Esophagus squamous epithelium (tissue), 5 donors: ENCODE results near the gene DRD2. TPM values are rescaled to one million over a fixed set of nuclear protein-coding genes. Genes with fewer than 3 reads are reported as not detected.

Experiments
- DNase-seq: peaks from one replicate; lab custom pipeline; 2025; lab: John Stamatoyannopoulos, UW
- H3K27ac ChIP-seq, 4 donors: fragments of 200-600 bp; sonication (generic); one replicate each; pipeline ENCODE4 v1.5.1; 2016 to 2019; ENCODE audit warnings: mild to moderate bottlenecking in 1 of 4
- H3K27me3 ChIP-seq, 4 donors: fragments of 200-600 bp; sonication (generic); 1 replicate in 3 of 4; 2 replicates in 1 of 4; pipeline versions ENCODE4 v1.5.1 to v1.6.0; 2017 to 2021; ENCODE audit warnings: antibody characterized with exemption in 1 of 4
- H3K36me3 ChIP-seq, 3 donors: fragments of 200-600 bp; sonication (generic); one replicate each; pipeline ENCODE4 v1.5.1; 2016 to 2019
- H3K4me1 ChIP-seq, 3 donors: fragments of 200-600 bp; sonication (generic); one replicate each; pipeline ENCODE4 v1.5.1; 2017 to 2019
- H3K4me3 ChIP-seq, 4 donors: fragments of 200-600 bp; sonication (generic); 1 replicate in 3 of 4; 2 replicates in 1 of 4; pipeline ENCODE4 v1.5.1; 2016 to 2019; ENCODE audit warnings: mild to moderate bottlenecking in 2 of 4, moderate library complexity in 1 of 4
- H3K9me3 ChIP-seq, 3 donors: fragments of 200-600 bp; sonication (generic); one replicate each; pipeline ENCODE4 v1.5.1; 2016 to 2019
- POLR2A ChIP-seq, 4 donors: fragments of 450-650 bp; IDR thresholded peaks; one replicate each; pipeline ENCODE4 v1.6.1; 2017; ENCODE audit warnings: antibody characterized with exemption in 4 of 4, mild to moderate bottlenecking in 4 of 4, moderate library complexity in 3 of 4
- WGBS, 2 donors: methylation state at CpG; one replicate each; pipeline ENCODE4 v1.1.5; 2018; 5-methylcytosine and 5-hydroxymethylcytosine counted together
- intact Hi-C: fragments of 100-400 bp; cut with DNase I; formaldehyde crosslinking; loops from one replicate; pipeline ENCODE4 v1.15.0; 2022
- total RNA-seq, 4 donors: library from RNA; depleted of rRNA; stranded (reverse); fragments of >200 nt; gene quantifications; one replicate each; pipeline ENCODE4 v1.1.0, GENCODE V29; 2016
- TF ChIP-seq, protein P1 (sequence below), 6 experiments: fragments of 450-650 bp in 4 of 6; fragments of 200-600 bp in 2 of 6; sonication (generic) in 2 of 6; IDR thresholded peaks; one replicate each; pipeline ENCODE4 v1.5.1; 2016 to 2019; ENCODE audit warnings: antibody characterized with exemption in 6 of 6, mild to moderate bottlenecking in 4 of 6, moderate library complexity in 4 of 6
- donor health status: DM: yes; HTN: yes; CAD: no.

The DRD2 gene
- total RNA-seq, 4 donors from 2014 or later, result 0.38 TPM; not detected in 3

DNA sequence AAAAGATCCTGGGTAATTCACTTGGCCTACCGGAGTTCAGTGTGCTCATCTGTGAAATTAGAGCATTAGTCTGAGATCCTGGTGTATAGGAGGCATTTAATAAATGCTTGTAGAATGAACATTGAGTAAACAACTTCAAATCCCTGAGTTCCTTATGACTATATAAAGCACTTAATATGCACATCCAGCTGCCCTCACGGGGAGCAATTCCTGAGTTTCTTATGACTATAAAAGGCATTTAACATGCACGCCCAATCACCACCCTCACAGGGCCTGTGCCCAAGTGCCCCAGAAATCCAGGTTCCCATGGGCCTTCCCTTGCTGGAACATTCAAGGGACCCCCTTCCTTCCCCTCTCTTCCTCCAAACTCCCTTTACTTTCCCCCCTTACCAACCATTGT lies 13.6 kb downstream of the DRD2 start:
- no peaks in the 10 kb centered on the region for H3K4me1 ChIP-seq
- TF ChIP-seq POLR2A (IDR thresholded peaks at IDR 0.05), result no peak
- TF ChIP-seq, protein P1, sequence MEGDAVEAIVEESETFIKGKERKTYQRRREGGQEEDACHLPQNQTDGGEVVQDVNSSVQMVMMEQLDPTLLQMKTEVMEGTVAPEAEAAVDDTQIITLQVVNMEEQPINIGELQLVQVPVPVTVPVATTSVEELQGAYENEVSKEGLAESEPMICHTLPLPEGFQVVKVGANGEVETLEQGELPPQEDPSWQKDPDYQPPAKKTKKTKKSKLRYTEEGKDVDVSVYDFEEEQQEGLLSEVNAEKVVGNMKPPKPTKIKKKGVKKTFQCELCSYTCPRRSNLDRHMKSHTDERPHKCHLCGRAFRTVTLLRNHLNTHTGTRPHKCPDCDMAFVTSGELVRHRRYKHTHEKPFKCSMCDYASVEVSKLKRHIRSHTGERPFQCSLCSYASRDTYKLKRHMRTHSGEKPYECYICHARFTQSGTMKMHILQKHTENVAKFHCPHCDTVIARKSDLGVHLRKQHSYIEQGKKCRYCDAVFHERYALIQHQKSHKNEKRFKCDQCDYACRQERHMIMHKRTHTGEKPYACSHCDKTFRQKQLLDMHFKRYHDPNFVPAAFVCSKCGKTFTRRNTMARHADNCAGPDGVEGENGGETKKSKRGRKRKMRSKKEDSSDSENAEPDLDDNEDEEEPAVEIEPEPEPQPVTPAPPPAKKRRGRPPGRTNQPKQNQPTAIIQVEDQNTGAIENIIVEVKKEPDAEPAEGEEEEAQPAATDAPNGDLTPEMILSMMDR (IDR thresholded peaks at IDR 0.05), result no peak
- intact Hi-C loops, result no loop called here
- WGBS, 2 donors, result 51 to 74% methylated on average over 3 of the region's 3 CpGs
- H3K27ac ChIP-seq, result no peak overlapping the region
- H3K36me3 ChIP-seq, result no peaks in the 10 kb centered on the region
- no peak for DNase-seq
- H3K27me3 ChIP-seq, result peaks cover 0 to 69% (median 0%) of the 10 kb centered on the region in 4 donors
- H3K9me3 ChIP-seq, result no peaks in the 10 kb centered on the region
- no peak overlapping the region for H3K4me3 ChIP-seq

DNA sequence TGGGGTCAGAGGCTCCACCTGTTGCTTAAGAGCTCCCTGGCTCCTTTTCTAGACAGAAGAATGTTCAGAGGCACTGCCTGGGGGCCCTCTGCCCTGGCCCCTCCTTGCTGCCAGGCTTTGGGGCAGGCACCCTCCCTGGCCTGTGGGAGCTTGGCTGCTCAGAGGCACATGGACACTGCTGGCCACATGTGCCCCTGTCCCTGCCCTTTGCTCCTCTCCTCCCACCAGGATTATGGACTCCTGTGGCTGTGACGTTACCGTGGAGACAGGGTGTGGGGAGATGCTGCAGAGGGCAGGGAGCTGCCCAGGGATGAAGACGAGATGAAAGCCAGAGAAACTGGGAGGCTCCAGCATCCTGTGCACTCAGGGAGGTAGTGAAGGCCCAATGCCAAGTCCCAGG lies 14.7 kb downstream of the DRD2 start:
- intact Hi-C loops, result no loop called here
- TF ChIP-seq, protein P1 (IDR thresholded peaks at IDR 0.05), result no peak
- no peak for TF ChIP-seq POLR2A (IDR thresholded peaks at IDR 0.05)
- H3K4me3 ChIP-seq, result no peak overlapping the region
- no peak overlapping the region for H3K27ac ChIP-seq
- H3K36me3 ChIP-seq, result no peaks in the 10 kb centered on the region
- H3K27me3 ChIP-seq, result peaks cover 0 to 63% (median 0%) of the 10 kb centered on the region in 4 donors
- DNase-seq, result no peak
- H3K9me3 ChIP-seq, result no peaks in the 10 kb centered on the region
- WGBS, 2 donors, result 0 to 80% methylated on average over 1 to 2 of the region's 3 CpGs
- no peaks in the 10 kb centered on the region for H3K4me1 ChIP-seq

DNA sequence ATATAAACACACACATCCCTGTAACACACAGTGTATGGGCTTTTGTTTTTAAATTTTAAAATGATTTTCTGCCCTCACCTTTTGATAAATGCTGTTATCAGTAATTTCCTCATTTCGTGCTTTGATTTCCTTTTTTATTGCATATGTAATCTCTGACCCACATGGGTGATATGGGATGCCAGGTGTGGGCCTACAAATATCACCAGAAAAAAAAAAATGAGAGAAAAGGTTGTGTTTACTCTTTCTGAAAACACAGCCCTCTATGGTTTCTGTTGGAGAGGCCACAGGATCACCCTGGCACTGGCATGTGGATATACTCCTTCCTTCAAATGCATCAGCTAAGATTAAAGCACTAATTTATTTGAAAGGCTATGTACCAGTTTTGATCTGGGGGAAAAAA lies 17.0 kb downstream of the DRD2 start:
- peaks cover 0 to 41% (median 0%) of the 10 kb centered on the region in 4 donors for H3K27me3 ChIP-seq
- WGBS, 2 donors, result 57 to 64% methylated on average over 1 of the region's 1 CpG
- H3K9me3 ChIP-seq, result no peaks in the 10 kb centered on the region
- H3K4me1 ChIP-seq, result no peaks in the 10 kb centered on the region
- no peak overlapping the region for H3K4me3 ChIP-seq
- H3K27ac ChIP-seq, result no peak overlapping the region
- no peak for TF ChIP-seq POLR2A (IDR thresholded peaks at IDR 0.05)
- TF ChIP-seq, protein P1 (IDR thresholded peaks at IDR 0.05), result no peak
- no peak for DNase-seq
- intact Hi-C loops, result no loop called here
- no peaks in the 10 kb centered on the region for H3K36me3 ChIP-seq

DNA sequence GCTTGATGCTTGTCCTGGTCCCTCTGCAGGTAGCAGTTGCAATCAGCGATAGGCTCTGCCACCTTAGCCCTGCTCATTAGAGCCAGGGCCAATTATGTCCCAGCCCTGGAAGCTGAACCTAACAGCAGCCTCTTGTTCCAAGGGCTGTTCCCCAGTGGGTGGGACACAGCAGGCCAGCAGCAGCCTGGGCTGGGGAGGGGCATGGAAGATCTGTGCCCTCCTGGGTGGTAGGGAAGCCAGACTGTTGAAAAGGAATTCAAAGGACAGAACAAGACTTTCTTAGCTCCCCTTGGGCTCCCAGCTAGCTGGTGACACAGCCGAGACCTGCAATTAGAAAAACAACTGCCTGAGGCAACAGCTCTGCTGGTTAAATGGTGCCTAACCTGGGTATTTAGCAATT lies 17.4 kb downstream of the DRD2 start:
- intact Hi-C loops, result no loop called here
- WGBS, 2 donors, result 56 to 64% methylated on average over 1 of the region's 2 CpGs
- Histone ChIP-seq H3K9me3 (no peaks in the 10 kb centered on the region), H3K4me3 (no peak overlapping the region), H3K27ac (no peak overlapping the region), H3K27me3 (peaks cover 0 to 39% (median 0%) of the 10 kb centered on the region in 4 donors), H3K36me3 (no peaks in the 10 kb centered on the region), H3K4me1 (no peaks in the 10 kb centered on the region)
- TF ChIP-seq POLR2A (IDR thresholded peaks at IDR 0.05), result no peak
- TF ChIP-seq, protein P1 (IDR thresholded peaks at IDR 0.05), result no peak
- DNase-seq, result no peak

DNA sequence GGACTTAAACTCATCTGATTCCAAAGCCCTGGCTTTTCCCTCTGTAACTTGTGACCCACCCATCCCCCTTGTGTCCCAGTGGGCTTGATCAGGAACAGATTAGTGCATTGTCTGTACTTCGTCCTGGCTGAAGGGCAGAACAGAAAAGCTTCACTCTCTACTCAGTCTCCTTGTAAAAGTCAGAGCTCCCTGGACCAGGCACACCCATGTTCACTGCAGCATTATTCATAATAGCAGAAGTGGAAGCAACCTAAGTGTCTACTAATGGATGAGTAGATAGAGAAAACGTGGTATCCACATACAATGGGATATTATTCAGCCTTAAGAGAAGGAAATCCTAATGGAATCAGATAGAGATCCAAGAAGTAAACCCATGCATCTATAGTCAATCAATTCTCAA lies 20.7 kb downstream of the DRD2 start:
- Histone ChIP-seq H3K27ac (no peak overlapping the region), H3K4me3 (no peak overlapping the region), H3K27me3 (peaks cover 0 to 26% (median 0%) of the 10 kb centered on the region in 4 donors), H3K36me3 (no peaks in the 10 kb centered on the region), H3K9me3 (no peaks in the 10 kb centered on the region), H3K4me1 (no peaks in the 10 kb centered on the region)
- intact Hi-C loops, result no loop called here
- WGBS, 2 donors, result 30 to 60% methylated on average over 2 of the region's 2 CpGs
- TF ChIP-seq POLR2A (IDR thresholded peaks at IDR 0.05), result no peak
- TF ChIP-seq, protein P1 (IDR thresholded peaks at IDR 0.05), result no peak
- no peak for DNase-seq
